Colon (tissue), 2 donors: ENCODE results near the gene ST3GAL4.

Source experiments
- FAIRE-seq: peaks from 2 replicates; lab custom pipeline; 2012; peaks lifted over from hg19 to GRCh38; lab: Jason Lieb, UNC
- donor health status: control.
- donor health status: control.

Gene ST3GAL4

DNA sequence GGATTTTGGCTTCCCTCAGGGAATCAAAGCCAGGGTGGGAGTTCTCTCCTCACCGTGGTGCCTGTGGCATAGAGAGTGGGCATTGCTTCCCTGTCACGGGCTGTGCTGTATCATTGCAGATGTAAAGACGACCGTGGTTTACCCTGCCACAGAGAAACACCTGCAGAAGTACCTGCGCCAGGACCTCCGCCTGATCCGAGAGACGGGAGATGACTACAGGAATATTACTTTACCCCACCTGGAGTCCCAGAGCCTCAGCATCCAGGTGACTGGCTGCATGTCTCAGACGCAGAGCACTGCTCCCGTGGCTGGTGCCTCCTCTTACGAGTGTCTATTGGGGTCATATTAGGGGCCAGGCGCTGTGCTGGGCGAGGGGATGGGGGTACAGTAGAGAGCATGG lies 24.2 kb upstream of the ST3GAL4 start:
- no peak for FAIRE-seq

DNA sequence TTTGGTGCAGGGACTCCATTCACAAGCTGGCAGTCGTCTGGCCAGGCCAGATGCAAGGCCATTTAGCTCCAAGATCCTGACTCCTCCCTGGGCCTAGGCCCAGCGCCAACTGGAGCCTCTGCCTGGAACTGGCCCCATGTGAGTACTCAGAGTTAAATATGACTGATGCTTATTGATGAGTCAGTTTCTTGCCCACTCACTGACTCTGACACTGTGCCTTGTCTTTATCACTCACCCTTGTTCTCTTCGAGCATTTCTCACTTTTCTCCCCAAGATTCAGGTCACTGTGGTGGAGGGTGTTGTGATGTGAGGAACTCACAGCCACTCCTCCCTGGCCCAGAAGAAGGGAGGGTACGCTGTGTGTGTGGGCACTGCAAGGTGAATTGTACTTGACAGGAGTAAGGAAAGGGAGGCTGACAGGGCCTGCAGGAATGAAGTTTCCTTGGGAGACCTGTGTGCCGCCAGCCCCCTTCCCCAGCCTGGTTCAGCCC lies 23.2 kb upstream of the ST3GAL4 start:
- FAIRE-seq: no peak

DNA sequence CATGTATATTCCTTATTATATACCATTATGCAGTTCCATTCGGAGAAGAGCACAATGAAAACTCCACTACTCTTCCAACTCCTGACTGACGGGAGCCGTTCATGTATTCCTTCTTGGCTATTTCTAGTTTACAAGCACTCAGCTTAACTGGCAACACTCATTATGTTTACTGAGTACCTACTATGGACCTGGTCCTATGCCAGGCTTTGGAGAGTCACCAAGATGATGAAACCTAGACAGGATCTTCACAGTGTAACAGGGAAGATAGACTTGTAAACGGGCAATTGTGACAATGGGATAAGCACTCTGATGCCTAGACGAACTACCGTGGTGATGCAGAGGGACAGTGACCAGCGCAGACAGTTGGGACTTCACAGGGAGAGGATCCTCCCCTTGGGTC lies 22.3 kb upstream of the ST3GAL4 start:
- no peak for FAIRE-seq

DNA sequence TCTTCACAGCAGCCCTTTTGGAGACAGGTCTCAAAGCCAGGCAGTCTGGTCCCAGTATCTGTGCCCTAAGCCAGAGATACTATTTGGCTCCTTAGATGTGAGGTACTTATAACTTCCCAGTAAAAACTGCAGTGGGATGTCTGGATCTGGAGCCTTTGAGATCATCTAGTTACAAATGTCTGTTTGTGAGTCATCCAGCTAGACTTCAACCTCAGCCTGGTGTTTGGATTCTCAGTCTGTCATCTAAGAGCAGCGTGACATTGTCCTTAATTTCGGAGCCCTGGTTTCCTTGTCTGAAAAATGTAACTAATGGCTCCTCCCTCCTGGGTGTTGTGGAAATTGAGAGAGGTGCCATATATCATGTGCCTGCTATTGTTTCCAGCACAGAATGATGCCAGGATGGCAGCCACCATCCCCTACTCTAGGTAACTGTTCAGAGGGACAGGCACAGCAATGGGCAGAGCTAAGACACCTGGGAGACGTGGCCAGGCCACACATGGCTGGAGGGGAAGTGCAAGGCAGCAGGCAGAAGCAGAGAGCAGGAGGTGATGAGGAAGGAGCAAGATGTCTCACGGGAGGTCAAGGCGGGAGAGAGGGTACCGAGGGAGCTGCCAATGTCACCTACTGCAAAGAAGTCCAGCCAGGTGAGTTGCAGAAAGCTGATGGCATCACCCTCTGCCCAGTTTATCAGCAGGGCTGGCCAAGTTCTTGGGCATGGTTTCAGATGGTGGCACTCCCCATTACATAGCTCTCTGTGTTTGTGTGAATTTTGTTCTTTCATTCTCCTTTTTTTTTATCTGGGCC lies 20.6 kb upstream of the ST3GAL4 start:
- no peak for FAIRE-seq

- no peak for FAIRE-seq
Measured at GRCh38 chr11:126335463-126335760, 20.1 kb upstream of the ST3GAL4 start.

DNA sequence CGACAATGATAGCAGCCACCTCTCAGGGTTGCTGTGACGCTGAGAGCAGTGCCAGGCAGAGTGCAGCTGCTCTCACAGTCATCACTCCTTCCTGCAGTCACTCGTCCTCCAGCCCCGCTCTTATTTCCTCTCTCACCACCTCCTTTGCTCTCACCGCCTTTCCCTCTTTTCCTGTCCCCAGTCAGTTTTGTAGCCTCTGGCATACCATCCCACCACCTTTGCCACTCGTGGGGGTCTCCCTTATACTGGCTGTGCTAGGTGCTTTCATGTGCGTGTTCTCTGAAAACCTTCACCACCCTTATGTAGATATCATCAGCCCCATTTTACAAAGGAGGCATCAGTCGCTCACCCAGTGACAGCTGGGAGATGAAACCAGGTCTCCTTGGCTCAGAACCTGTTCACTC lies 19.3 kb upstream of the ST3GAL4 start:
- FAIRE-seq: no peak

DNA sequence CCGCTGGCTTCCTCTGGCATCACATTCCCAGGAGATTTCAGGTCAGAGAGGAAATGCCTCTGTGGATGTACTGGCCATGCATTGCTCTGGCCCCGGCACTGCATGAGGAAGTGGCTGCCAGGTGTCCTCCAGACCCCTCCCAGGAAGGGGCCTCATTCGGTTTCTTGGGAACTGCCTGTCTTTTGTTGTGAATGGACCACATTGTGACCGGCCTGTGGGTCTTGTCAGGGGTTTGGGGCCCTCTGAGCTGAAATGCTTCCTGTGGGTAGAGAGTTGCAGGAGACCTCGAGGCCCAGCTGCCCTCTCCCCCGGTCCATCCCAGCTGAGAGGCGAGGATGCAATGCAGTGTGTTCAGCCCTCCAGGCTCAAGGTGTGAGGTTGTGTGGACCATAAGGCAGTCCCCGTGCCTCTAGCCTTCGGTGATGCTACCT lies 18.8 kb upstream of the ST3GAL4 start:
- FAIRE-seq: no peak

DNA sequence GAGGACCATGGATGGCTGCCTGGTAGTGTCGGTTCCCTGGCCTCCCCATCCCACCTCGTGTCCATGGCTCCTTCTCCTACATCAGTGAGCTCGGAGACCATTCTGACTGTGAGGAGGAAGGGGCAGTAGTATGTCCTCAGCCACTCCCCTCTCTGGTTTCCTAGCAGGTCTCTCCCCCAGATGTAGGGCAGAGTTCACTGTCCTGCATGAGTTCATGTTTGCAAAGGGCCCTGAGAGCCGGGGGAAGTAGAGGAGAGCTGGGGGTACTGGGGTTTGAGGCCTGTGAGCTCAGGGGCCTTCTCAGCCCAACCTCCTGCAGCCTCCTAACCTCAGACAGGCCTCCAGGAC lies 18.4 kb upstream of the ST3GAL4 start:
- no peak for FAIRE-seq

DNA sequence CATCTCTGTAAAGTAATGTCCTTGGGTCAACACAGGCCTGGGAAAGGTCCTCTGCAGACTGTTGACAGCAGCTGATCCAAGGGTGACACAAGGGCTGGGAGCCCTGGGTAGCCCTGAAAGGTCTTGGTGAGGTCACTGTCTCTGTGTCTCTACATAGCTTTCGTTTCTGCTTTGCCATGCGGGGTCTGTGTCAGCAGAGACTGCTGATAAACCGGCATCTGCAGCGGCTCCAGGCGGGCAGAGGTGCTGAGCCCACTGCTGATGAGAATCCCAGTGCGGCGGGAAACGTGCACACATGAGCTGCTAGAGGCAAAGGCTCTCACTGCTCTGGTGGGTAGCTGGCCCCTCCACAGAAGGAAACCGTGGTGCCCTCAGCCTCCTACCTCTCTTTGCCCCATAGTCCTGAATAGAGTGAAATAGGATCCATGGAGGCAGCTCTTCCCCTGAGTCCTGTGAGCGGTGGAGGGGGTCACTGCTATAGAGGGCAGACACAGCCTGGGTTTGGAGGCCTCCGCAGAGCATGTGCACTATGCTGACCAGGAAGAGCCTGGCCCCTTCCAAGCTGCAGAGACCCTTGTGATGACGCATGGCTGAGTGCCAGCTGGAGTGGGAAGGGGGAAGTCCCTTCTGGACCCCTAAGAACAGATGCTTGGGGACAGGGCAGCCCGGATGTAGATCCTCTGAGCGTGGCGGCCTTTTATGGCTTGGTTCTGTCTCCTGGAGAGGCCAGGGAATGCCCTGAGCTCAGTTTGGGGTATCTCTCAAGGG lies 17.8 kb upstream of the ST3GAL4 start:
- no peak for FAIRE-seq

DNA sequence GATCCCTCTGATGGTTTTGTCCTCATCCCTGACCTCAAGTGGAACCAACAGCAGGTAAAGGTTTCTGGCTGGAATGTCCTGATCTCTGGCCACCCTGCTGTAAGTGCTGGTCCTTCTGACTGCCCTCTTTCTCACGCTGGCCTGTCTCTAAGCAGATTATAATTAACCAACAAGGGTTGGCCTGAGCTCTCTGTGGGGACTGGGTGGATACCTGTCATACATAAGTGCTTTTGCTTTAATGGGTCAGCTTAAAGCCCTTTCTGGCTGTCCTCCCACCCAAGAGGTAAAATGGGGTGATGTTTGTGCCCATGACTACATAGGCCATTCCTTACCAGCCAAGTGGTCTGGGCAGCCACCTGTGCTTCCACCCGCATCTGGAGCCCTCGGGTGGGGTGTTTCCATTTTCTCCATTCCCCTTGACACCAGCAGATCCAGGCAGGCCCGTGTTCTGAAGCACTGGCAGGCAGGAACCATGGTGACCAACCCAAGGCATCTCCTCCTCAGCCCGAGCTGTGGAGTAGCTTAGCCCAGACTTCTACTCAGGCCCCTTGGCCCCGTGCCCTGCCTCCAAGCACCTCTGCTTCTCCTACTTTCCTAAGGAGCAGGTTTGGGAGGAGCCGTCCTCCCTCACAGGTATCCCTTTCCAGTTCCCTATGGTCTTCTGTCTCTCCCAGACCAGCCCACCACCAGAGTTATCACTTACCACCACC lies 17.0 kb upstream of the ST3GAL4 start:
- FAIRE-seq: no peak

DNA sequence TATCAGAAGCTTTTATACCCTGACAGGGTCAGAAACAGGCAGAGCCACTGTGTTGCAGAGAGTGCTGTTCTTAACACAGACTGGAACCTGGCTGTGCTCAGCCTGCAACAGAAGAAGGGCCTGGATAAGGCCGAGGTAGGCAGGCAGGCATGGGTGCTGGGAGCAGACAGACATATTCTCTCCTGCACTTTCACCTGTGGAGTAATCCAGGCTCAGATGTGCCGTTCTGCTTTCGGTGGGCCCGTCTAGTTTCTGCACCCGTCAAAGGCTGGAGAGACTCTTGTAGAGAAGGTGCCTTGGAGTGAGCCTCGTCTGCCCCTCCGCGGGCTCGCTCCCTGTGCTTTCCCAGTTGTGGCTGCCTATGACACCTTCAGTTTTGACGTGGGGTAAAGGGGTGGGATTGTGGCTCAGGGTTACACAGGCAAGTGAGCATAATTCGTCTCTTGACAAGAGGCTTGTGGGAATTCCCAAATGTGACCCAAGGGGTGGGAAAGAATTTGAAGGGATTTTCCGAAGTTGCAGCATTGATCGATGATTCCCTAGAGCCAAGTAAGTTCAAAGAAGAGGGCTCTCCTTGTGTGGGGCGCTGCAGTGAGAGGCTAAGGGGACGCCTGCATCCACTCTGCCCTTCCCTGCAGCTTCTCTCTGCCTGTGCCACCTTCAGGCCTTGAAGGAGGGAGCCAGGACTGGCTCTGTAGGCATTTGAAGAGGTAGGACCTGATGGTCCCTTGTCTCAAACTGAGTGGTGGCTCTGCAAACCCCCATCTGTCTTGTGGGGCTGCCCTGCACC lies 16.2 kb upstream of the ST3GAL4 start:
- FAIRE-seq: no peak

DNA sequence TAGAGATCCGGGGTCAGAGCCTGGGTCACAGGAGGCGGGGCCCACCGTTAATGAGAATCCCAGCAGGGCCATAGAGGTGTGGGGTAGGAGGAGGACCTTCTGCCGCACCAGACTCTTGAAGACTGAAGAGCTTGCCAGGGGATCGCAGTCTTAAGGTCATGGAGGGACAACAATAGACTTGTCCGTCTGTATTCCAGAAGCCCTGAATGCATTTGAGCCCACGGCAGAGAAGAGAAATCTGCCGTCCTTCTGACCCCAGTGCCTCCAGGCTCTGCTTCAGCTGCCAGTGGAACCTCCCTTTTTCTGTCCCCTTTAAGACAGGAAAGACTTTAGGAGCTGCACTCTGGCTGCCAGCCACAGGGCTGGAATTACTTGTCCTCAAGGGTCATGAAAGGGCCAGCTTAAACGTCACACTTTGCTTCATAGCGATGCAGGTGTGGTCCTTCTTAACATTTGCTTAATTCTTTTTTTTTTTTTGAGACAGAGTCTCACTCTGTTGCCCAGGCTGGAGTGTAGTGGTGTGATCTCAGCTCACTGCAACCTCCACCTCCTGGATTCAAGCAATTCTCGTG lies 15.5 kb upstream of the ST3GAL4 start:
- FAIRE-seq: no peak

GRCh38 chr11:126340960-126341606 lies 14.4 kb upstream of the ST3GAL4 start:
- FAIRE-seq: no peak

GRCh38 chr11:126341760-126342161 lies 13.7 kb upstream of the ST3GAL4 start:
- no peak for FAIRE-seq

DNA sequence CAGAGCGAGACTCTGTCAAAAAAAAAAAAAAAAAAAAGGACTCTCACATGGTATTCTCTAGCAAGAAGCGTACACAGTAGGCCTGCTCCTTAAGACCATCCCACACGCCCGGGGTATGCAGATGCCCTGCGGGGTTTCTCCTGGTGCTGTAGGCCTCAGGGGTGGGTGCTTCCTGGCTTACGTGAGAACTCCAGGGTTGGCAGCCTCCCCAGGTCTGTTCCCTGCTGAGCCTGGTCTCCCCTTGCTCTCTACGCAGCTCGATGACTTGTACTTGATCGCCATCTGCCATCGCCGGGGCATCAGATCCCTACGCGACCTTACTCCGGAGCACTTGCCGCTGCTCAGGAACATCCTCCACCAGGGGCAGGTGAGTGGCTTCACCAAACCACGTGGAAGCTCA lies 12.4 kb upstream of the ST3GAL4 start:
- FAIRE-seq: no peak

DNA sequence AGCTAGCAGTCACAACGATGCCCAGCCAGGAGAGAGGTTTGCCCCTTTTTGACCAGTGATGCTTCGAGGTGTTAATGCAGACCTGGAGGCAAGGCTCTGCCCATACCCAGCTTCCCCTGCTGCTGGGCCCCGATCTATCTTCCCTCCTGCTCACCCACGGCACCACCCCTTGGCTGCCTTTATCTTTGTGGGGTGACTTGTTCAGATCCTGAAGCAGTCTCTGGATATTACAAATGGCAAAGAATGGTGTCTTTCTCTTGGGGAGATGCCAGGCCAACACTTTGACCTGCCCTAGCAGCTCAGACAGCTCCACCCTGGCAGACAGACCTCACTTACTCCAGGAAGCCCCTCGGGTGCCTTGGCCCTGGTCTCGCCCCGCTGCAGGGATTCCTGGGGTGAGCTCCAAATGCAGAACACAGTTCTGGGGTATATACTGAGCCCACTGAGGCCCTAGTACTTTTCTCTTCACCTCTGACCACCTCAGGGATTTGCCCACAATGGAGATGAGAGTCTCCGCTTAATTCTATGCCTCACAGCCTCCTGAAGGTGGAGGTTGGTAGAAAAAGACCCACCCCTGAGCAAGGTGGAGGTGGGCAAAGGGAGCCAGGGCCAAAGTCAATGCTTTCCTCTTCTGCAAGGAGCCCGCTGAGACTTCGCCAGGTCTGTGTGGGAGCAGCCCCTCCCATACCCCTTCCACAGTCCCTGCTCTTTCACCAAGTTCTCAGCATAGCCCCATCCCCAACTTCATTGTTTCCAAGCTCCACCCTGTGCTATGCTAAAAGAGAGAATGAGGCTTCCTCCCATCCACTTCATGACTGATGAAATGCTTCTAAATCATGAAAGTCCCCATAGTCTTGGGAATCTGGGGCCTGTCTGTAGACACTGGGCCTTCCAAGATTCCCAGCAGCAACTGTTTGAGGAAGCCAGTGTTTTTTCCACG lies 11.1 kb upstream of the ST3GAL4 start:
- no peak for FAIRE-seq

GRCh38 chr11:126345283-126345682 lies 10.2 kb upstream of the ST3GAL4 start:
- no peak for FAIRE-seq

DNA sequence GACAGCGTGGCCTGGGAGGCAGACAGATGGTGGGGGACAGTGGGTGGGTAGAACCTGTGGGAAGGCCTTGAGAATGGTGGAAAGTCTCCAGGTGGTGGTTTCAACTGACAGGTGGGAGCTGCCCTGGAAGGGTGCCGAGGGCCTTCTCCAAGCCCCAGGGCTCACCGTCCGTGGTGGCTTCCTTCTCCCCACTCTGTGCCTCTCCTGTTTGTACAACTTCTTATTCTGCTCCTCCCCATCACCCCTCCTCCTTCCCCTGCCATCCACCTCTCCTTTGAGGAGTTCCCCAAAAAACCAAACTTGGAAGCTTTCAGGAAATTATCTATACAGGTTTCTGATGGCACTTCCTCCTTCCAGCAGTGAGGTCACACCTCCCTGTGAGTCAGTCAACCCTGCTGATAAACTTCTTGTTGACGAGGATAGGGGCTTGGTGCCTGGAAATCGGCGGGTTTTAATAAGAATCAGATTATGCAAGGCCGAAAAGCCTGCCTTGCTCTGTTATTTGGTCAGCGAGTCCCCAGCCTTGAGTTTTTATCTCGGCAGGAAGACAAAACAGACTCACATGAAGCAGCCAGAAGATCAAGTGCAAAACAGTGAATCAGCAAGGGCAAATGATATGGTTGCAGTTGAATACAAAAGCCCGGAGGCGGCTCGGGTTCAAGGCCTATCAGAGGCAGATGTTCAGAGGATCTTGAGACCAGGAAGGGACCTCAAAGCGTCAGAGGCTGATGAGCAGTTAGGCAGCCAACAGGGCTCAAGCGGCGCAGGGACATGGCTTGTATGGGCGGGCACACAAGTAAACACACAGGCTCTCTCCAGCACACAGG lies 9.5 kb upstream of the ST3GAL4 start:
- FAIRE-seq: no peak

DNA sequence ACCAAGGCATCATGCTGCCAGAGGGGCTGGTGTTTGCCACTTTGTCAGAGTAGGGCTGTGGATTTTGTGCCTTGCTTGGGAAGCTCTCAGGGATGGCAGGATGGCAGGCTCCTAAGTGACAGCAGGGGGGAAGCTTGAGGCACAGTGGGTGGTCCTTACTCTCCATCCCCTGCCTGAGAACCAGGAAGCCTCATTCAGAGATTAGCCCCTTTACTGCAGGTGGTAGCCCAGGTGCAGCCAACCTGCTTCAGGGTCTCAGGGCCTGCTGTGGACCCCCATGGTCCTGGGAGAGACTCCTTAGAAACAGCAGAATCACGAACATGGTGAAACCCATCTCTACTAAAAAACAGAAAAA lies 8.9 kb upstream of the ST3GAL4 start:
- no peak for FAIRE-seq
